Nucleus accumbens (tissue), 56 donors: ENCODE measurements around the gene SLC1A5.

Experiments used
- DNase-seq, 56 donors: peaks; one replicate each; lab custom pipeline; 2025; lab: John Stamatoyannopoulos, UW

SLC1A5 gene

GRCh38 chr19:46746281-46747057 lies 41.9 kb downstream of the SLC1A5 start, which contains the start of gene STRN4:
TSS of gene STRN4 (minus strand) at chr19:46746450. CDS start at chr19:46746430, 20 bp downstream.
- DNase-seq: peak in 37 of 56 donors; percentile 23 to 73 (median 52)

- peak in 25 of 56 donors; percentile 15 to 66 (median 40) for DNase-seq
These were observed 42.7 kb downstream of the SLC1A5 start, which contains the start of gene FKRP for GRCh38 chr19:46745521-46746280. TSS of gene FKRP (plus strand) at chr19:46746057. CDS start at chr19:46755451, 9,394 bp downstream.

DNA sequence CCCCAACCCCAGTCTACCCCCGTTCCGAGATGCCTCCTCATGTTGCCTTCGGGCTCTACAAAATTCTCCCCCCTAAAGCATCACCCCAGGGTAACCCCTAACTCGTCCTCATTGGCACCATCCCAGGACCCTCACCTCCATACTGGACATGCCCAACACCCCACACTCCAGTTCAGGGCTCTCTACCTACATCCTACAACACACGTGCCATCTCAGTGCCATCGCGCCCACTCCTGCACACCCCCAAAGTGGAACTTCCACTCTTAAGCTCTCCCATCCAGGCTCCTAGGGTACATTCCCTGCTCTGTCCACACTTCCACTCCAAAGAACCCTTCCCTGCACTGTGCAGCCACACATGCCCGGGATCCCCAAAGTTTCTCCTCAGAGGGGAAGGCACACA lies 43.4 kb downstream of the SLC1A5 start:
- no peak for DNase-seq

DNA sequence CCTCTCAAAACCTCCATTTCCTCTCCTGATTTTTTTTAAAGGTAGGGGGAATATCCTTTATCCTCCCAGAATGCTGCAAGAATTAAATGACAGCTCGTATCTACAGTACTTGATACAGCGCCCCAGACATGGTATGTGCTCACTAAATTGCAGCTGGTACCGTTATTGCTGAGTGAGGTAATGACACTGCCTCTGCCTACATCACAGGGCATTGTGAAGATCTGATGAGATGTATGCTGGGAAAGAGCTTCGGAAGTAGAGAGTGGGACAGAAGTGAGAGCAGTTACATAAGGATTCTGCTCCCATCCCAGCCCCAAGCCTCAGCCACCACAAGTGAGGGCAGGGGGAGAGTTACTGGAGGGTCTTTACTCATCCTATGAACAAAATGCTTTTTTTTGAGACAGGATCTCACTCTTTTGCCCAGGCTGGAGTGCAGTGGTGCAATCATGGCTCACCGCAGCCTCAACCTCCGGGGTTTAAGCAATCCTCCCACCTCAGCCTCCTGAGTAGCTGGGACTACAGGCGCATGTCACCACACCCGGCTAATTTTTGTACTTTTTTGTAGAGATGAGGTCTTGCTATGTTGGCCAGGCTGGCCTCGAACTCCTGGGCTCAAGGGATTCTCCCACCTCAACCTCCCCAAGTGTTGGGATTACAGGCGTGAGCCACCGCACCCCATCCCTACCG lies 44.2 kb downstream of the SLC1A5 start:
- peak in 6 of 56 donors; percentile 12 to 47 (median 27) for DNase-seq

- DNase-seq: no peak
These were observed 45.4 kb downstream of the SLC1A5 start for GRCh38 chr19:46742926-46743480.

DNA sequence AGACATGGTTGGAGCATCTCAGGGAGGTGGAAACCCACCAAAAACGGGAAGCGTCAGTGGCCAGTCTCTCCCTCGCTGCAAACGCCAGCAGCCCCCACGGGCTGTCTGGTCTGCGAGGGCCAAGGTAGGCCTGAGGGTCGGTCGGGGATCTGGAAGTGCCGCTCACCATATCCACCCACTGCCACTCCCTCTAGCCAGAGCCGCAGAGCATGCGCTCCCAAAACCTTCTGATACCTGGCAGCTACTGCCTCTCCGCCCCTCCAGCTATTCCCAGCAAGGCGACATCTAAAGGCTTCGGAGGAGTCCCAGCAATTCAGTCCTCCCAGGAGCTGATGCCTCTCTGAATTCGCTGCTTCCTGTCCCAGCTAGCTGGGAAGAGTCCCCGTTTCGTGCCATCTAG lies 46.9 kb downstream of the SLC1A5 start:
- peak in 13 of 56 donors; percentile 11 to 60 (median 23) for DNase-seq

DNA sequence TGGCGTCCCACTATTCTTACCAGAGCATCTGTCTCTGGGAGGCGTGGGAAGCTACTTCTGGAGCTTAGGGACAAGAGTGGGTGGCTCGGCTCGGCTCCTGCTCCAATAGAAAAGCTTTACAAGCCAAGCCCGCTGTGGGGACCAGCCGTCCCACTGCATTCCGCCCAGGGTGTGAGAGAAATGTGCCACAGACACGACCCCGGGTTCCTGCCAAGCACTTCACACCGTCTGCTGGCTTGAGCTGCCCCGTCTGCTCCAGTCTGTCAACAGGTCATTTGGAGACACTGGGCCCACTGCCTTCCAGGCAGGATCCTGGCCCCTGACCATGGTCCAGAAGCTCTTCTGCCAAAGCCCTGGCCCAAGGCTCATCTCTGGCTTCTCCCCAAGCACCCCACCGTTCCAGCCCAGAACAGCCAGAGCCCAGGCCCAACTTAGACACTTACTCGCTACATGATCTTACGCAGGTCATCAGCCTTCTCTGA lies 49.1 kb downstream of the SLC1A5 start:
- DNase-seq: peak in 32 of 56 donors; percentile 16 to 83 (median 44)

DNA sequence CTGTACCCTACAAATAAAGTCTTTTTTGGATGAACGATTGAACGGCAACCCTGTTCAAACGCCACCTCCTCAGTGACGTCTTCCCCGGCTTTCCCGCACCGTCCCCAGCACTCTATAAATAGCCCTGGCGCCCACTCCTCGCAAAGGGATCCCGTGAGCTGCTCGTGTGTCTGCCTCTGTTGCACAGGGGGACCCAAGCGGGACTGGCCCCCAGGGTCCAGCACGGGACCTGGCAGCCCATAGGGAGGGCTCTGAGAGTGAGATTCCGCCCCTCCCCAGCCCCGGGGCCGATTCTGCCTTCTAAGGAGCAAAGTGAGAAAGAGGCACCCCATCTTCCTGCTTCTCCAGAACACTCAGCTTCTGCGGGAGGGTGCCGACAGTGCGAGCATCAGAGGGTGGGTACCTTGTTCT lies 50.6 kb downstream of the SLC1A5 start:
- DNase-seq: peak in 18 of 56 donors; percentile 13 to 72 (median 46)

GRCh38 chr19:46737298-46737654 lies 51.1 kb downstream of the SLC1A5 start:
- no peak for DNase-seq

GRCh38 chr19:46736531-46737297 lies 51.7 kb downstream of the SLC1A5 start:
- peak in 3 of 56 donors; percentile 27 to 53 (median 44) for DNase-seq

- no peak for DNase-seq
These were observed 54.6 kb downstream of the SLC1A5 start for GRCh38 chr19:46733690-46734292.

- DNase-seq: peak in 4 of 56 donors; percentile 14 to 27 (median 19)
These were observed 55.3 kb downstream of the SLC1A5 start for GRCh38 chr19:46732966-46733689.

DNA sequence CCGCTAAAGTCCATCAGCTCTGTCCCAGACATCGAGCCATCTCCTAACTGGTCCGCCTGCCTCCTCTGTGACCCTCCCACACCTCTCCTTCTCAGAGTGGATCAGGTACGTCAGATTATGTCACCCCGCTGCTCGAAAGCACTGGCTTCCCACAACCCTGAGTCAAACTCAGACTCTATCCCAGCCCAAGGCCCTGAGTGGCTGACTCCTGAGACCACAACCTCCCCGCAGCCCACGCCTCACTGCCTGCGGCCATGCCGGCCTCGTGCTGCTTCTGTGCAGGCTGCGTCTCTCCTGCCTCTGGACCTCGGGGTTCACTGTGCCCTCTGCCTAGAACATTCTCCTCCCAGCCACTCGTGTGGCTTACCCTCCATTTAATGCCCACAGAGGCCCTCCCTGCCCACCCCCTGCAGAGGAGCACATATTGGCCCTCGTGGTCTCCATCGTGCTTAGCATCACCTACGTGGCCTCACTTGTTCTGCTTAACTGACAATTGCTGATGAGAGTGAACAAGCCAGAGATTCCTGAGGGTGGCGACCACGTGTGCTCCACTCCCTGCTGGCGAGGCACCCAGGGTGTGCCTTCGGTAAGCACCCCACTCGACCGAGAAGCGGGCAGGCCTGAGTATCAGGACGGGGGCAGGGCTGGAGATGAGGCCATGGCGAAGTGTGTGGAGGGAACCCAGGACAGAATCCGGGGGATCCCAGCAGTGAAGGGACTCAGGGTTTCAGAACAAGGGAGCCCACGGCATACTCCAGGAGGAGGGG lies 56.0 kb downstream of the SLC1A5 start:
- peak in 4 of 56 donors; percentile 9 to 36 (median 28) for DNase-seq

DNA sequence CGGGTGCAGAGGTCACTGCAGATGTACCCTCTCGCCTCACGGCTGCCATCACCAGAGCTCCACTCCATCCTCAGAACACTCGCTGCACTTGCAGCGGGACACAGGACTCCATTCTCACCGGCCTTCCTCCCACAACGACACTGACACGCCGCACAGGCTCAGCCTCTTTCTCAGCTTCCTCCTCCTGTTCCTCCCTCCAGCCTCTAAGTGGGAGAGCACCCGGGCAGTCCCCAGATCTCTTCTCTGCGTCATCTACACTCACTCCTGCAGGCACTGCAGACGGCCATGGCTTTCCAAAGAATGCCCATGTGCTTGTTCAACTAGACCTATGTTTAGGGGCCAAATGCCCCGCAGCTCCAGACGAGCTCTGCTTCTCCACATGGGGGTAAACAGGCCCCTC lies 56.8 kb downstream of the SLC1A5 start:
- DNase-seq: peak in 1 of 56 donors; percentile 36

DNA sequence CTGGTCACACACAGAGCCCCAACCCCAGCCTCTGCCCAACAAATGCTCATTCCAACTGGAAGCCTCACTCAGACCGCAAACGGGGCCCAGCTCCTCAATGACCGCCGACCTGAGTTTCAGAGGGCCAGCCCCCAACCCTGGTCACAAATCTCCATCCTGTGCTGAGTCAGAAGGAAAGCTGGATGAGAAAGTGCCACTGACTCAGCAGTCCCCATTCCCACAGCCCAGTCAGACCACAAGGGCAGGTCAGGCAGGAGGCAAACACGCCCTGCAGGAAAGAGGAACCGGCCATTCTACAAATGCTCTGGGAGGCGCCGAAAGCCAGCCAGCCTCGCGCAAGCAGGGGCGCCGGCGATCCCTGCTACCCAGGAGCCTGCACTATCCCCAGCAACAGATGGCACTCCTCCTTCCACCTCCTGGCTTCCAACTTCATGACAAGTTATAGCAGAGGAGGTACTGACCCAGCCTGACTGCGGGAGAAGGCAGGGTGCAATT lies 57.3 kb downstream of the SLC1A5 start:
- DNase-seq: peak in 1 of 56 donors; percentile 10

- no peak for DNase-seq
These were observed 57.8 kb downstream of the SLC1A5 start for GRCh38 chr19:46730595-46730994.

GRCh38 chr19:46730187-46730586 lies 58.2 kb downstream of the SLC1A5 start:
- DNase-seq: no peak
